HG02943 (cell line): ENCODE results near the gene TGIF2LX.
"Not testable (repeated sequence)": the region's sequence is repeated elsewhere in the genome, so short reads cannot be mapped to it uniquely, and the experiment has no call there.

Source experiments
- ATAC-seq: cut with Tn5 transposase; IDR thresholded peaks from one replicate; pipeline ENCODE4 v1.9.1; 2021; ENCODE audit warnings: mild to moderate bottlenecking, low read depth, moderate library complexity; ENCODE audit not compliant: unreplicated experiment

TGIF2LX gene

GRCh38 chrX:89921665-89922064 lies at the start of gene TGIF2LX:
TSS of gene TGIF2LX (plus strand) at chrX:89921908. CDS start at chrX:89922086, 178 bp downstream.
- ATAC-seq = not testable (repeated sequence)

DNA sequence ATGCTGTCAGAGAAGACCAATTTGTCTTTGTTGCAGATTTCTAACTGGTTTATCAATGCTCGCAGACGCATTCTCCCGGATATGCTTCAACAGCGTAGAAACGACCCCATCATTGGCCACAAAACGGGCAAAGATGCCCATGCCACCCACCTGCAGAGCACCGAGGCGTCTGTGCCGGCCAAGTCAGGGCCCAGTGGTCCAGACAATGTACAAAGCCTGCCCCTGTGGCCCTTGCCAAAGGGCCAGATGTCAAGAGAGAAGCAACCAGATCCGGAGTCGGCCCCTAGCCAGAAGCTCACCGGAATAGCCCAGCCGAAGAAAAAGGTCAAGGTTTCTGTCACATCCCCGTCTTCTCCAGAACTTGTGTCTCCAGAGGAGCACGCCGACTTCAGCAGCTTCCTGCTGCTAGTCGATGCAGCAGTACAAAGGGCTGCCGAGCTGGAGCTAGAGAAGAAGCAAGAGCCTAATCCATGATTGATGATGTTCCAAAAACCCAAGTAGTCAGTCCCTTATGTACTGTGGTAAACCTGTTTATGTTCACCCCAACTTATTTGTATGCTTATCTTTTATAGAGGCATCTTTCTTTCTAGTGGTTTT lies 728 bp downstream of the TGIF2LX start:
- not testable (repeated sequence) for ATAC-seq

DNA sequence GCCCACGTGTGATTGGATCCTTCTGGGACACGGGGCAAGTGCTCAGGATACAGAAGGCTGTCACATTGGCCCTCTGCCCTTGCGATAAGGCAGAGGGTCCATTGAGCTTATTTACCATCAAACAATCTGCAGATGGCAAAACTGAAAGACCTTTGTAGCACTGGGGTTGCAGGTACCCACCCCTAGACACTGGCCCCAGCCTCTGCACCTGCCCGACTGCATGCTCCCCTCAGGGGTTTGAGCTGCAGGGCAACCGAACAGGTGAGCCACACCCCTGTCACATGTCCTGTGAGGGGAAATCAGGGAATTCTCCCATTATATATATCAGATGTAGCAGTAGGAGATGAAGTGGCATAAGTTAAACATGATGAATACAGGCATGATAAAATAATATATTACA lies 21.4 kb downstream of the TGIF2LX start:
- ATAC-seq = not testable (repeated sequence)

DNA sequence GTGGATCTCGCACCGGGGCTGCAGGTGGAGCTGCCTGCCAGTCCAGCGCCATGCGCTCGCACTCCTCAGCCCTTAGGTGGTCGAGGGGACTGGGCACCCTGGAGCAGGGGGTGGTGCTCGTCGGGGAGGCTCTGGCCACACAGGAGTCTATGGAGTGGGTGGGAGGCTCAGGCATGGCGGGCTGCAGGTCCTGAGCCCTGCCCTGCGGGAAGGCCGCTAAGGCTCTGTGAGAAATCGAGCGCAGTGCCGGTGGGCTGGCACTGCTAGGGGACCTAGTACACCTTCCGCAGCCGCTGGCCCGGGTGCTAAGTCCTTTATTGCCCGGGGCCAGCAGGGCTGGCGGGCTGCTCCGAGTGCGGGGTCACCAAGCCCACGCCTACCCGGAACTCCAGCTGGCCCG lies 43.9 kb downstream of the TGIF2LX start:
- ATAC-seq = not testable (repeated sequence)
